ENCODE results near the gene KDELR3. TPM values are rescaled to one million over a fixed set of nuclear protein-coding genes. Genes with fewer than 3 reads are reported as not detected.

Gene KDELR3
- total RNA-seq, 4 donors from 2014 or later, result 3.5 to 12.9 (median 7.0) TPM

DNA sequence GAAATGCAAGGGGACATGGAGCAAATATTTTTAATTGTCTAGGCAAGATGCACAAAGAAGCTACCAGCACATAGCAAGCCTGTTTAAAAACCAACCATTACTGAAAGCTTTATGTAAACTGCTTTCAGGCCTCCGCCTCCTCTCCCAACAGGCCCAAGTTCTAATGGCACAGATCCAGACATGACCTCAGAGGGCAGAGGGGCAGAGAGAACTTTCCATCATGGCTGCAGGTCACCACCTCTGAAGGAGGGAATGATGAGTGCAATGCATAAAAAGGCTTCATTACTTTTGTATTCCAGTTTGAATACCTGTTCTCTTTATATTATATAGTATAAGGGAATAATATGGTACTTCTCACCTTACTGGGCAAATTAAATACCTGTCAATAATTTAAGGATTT, 23.0 kb downstream of the KDELR3 start:
- WGBS, result 18% methylated on average over 1 of the region's 1 CpG
- H3K27me3 ChIP-seq, result no peaks in the 10 kb centered on the region
- H3K4me1 ChIP-seq, result peaks cover 20 to 71% (median 58%) of the 10 kb centered on the region in 4 donors
- peaks cover 96 to 100% (median 100%) of the 10 kb centered on the region in 4 donors for H3K36me3 ChIP-seq
- peak overlapping the region; percentile 66 to 73 (median 72) for H3K27ac ChIP-seq (replicated peaks in 1 of 4)
- intact Hi-C loops (cut with DNase I), result no loop called here
- H3K9me3 ChIP-seq, result no peaks in the 10 kb centered on the region
- no peak for DNase-seq (ENCODE audit: extremely low spot score)
- TF ChIP-seq EP300 (IDR thresholded peaks at IDR 0.05) (no peak), POLR2A (IDR thresholded peaks at IDR 0.05; ENCODE audit: low read depth) (no peak), CTCF (IDR thresholded peaks at IDR 0.05) (no peak), POLR2AphosphoS5 (IDR thresholded peaks at IDR 0.05) (peak; percentile 64 to 72)
- H3K4me3 ChIP-seq, result no peak overlapping the region

DNA sequence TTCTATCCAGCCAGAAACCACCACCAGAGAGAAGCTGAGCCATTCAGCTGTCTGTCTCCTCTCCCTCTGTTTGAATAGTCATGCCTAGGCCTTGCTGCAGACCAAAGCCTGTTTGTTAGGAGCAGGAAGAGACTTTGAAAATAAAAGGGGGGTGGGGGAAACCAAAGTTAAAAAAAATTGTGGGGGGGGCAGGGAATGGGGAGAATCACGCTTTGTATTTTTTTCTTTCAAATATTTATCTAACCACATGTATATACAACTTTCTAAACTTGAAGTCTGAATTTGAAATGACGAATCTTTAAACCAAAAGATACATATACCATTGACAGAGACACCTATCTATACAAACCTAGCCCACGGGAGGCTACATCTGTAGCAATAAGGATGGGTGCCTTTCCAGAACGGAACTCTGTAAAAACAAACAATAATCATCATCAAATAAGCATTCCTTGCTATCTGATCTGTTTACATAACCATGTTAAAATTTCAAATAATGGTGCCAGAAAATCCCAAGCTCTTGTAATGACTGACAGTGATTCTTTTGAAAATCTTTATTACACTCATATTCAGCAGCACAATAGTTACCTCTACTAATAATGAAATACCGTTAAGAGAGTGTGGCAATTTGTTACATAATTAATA, 23.9 kb downstream of the KDELR3 start:
- Histone ChIP-seq H3K27me3 (no peaks in the 10 kb centered on the region), H3K27ac (replicated peaks in 1 of 4) (peak overlapping the region; percentile 66 to 73 (median 72)), H3K36me3 (peaks cover 96 to 100% (median 100%) of the 10 kb centered on the region in 4 donors), H3K4me3 (no peak overlapping the region), H3K9me3 (no peaks in the 10 kb centered on the region), H3K4me1 (peaks cover 25 to 76% (median 56%) of the 10 kb centered on the region in 4 donors)
- DNase-seq (ENCODE audit: extremely low spot score), result no peak
- TF ChIP-seq POLR2A (IDR thresholded peaks at IDR 0.05; ENCODE audit: low read depth) (no peak), EP300 (IDR thresholded peaks at IDR 0.05) (no peak)
- 42% methylated on average over 5 of the region's 5 CpGs for WGBS
- intact Hi-C loops (cut with DNase I), result no loop called here

GRCh38 chr22:38494498-38494897, 26.6 kb downstream of the KDELR3 start:
- 41% methylated on average over 2 of the region's 2 CpGs for WGBS
- H3K27me3 ChIP-seq, result no peaks in the 10 kb centered on the region
- peaks cover 33 to 78% (median 59%) of the 10 kb centered on the region in 4 donors for H3K4me1 ChIP-seq
- H3K9me3 ChIP-seq, result no peaks in the 10 kb centered on the region
- H3K27ac ChIP-seq (replicated peaks in 1 of 4), result no peak overlapping the region
- no peak for DNase-seq (ENCODE audit: extremely low spot score)
- intact Hi-C loops (cut with DNase I), result no loop called here
- no peak for TF ChIP-seq POLR2A (IDR thresholded peaks at IDR 0.05; ENCODE audit: low read depth)
- no peak for TF ChIP-seq CTCF (IDR thresholded peaks at IDR 0.05)
- no peak for TF ChIP-seq POLR2AphosphoS5 (IDR thresholded peaks at IDR 0.05)
- no peak for TF ChIP-seq EP300 (IDR thresholded peaks at IDR 0.05)
- no peak overlapping the region for H3K4me3 ChIP-seq
- peaks cover 98 to 100% (median 100%) of the 10 kb centered on the region in 4 donors for H3K36me3 ChIP-seq

DNA sequence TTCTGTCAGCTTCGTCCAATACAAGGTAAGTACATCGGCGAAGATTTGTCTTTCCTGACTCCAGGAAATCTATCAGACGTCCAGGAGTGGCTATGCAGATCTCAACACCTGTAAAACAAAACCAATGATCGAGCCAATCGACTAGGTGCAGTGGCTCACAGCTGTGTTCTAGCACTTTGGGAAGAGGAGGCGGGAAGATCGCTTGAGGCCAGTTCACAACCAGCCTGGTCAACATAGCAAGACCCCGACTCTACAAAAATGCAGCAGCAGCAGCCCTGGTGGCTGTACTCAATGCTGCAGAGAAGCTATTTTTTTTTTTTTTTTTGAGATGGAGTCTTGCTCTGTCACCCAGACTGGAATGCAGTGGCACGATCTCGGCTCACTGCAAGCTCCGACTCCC, 27.0 kb downstream of the KDELR3 start:
- DNase-seq (ENCODE audit: extremely low spot score), result no peak
- TF ChIP-seq POLR2AphosphoS5 (IDR thresholded peaks at IDR 0.05), result no peak
- no peak for TF ChIP-seq CTCF (IDR thresholded peaks at IDR 0.05)
- no peak for TF ChIP-seq POLR2A (IDR thresholded peaks at IDR 0.05; ENCODE audit: low read depth)
- no peak for TF ChIP-seq EP300 (IDR thresholded peaks at IDR 0.05)
- no peak overlapping the region for H3K27ac ChIP-seq (replicated peaks in 1 of 4)
- no peaks in the 10 kb centered on the region for H3K27me3 ChIP-seq
- H3K9me3 ChIP-seq, result no peaks in the 10 kb centered on the region
- intact Hi-C loops (cut with DNase I), result no loop called here
- H3K4me1 ChIP-seq, result peaks cover 36 to 79% (median 59%) of the 10 kb centered on the region in 4 donors
- no peak overlapping the region for H3K4me3 ChIP-seq
- 91% methylated on average over 12 of the region's 12 CpGs for WGBS
- H3K36me3 ChIP-seq, result peaks cover 98 to 100% (median 100%) of the 10 kb centered on the region in 4 donors

GRCh38 chr22:38497869-38498268, 30.0 kb downstream of the KDELR3 start:
- TF ChIP-seq CTCF (IDR thresholded peaks at IDR 0.05) (no peak), POLR2A (IDR thresholded peaks at IDR 0.05; ENCODE audit: low read depth) (no peak), POLR2AphosphoS5 (IDR thresholded peaks at IDR 0.05) (no peak), EP300 (IDR thresholded peaks at IDR 0.05) (no peak)
- WGBS, result 83% methylated on average over 3 of the region's 3 CpGs
- H3K9me3 ChIP-seq, result no peaks in the 10 kb centered on the region
- no peak overlapping the region for H3K27ac ChIP-seq (replicated peaks in 1 of 4)
- H3K36me3 ChIP-seq, result peaks cover 76 to 95% (median 87%) of the 10 kb centered on the region in 4 donors
- no peaks in the 10 kb centered on the region for H3K27me3 ChIP-seq
- H3K4me3 ChIP-seq, result no peak overlapping the region
- peaks cover 33 to 78% (median 61%) of the 10 kb centered on the region in 4 donors for H3K4me1 ChIP-seq
- intact Hi-C loops (cut with DNase I), result no loop called here
- no peak for DNase-seq (ENCODE audit: extremely low spot score)

All from esophagus muscularis mucosa (tissue), 4 donors.